H9 (cell line): ENCODE data around the gene PXK. TPM values are rescaled to one million over a fixed set of nuclear protein-coding genes. Genes with fewer than 3 reads are reported as not detected.

Experiments
- DNase-seq: peaks from one replicate; pipeline ENCODE4 v3.0.0-alpha.2; 2017
- H2AFZ ChIP-seq: one replicate; pipeline ENCODE4 v1.6.1; 2013; ENCODE audit warnings: mild to moderate bottlenecking, low read length, control low read depth, moderate library complexity
- H2AK5ac ChIP-seq: 2 replicates; pipeline ENCODE4 v1.6.1; 2013; ENCODE audit warnings: low read length, control low read depth, mixed read lengths; ENCODE audit not compliant: insufficient read length
- H2BK120ac ChIP-seq: one replicate; pipeline ENCODE4 v1.6.1; 2013; ENCODE audit warnings: low read depth, mild to moderate bottlenecking, low read length, control low read depth, inconsistent platforms; ENCODE audit not compliant: poor library complexity, severe bottlenecking
- H2BK12ac ChIP-seq: 2 replicates; pipeline ENCODE4 v1.6.1; 2013; ENCODE audit warnings: low read length, control low read depth, mixed read lengths, low read depth; ENCODE audit not compliant: insufficient read length
- H2BK15ac ChIP-seq: 2 replicates; pipeline ENCODE4 v1.6.1; 2013; ENCODE audit warnings: low read depth, low read length, control low read depth
- H2BK20ac ChIP-seq: one replicate; pipeline ENCODE4 v1.6.1; 2013; ENCODE audit warnings: low read depth, mild to moderate bottlenecking, low read length, control low read depth, inconsistent platforms; ENCODE audit not compliant: poor library complexity, severe bottlenecking
- H2BK5ac ChIP-seq: 2 replicates; pipeline ENCODE4 v1.6.1; 2013; ENCODE audit warnings: low read length, control low read depth, mixed read lengths; ENCODE audit not compliant: insufficient read length
- H3K14ac ChIP-seq: 2 replicates; pipeline ENCODE4 v1.6.1; 2013; ENCODE audit warnings: low read length, control low read depth; ENCODE audit not compliant: insufficient read depth
- H3K18ac ChIP-seq: 2 replicates; pipeline ENCODE4 v1.6.1; 2013; ENCODE audit warnings: low read depth, mild to moderate bottlenecking, mixed read lengths, low read length, control low read depth; ENCODE audit not compliant: insufficient read length
- H3K23ac ChIP-seq: 2 replicates; pipeline ENCODE4 v1.6.1; 2013; ENCODE audit warnings: low read length, control low read depth, mixed read lengths, low read depth; ENCODE audit not compliant: insufficient read length
- H3K23me2 ChIP-seq: 2 replicates; pipeline ENCODE4 v1.6.1; 2013; ENCODE audit warnings: low read depth, mild to moderate bottlenecking, mixed read lengths, low read length, control low read depth; ENCODE audit not compliant: insufficient read length, poor library complexity, severe bottlenecking
- H3K27ac ChIP-seq: 2 replicates; pipeline ENCODE4 v1.5.1; 2013; ENCODE audit warnings: low read length, control low read depth, mixed read lengths, low read depth; ENCODE audit not compliant: insufficient read length
- H3K27me3 ChIP-seq: 2 replicates; pipeline ENCODE4 v1.6.1; 2013; ENCODE audit warnings: low read length, control low read depth, inconsistent platforms; ENCODE audit not compliant: insufficient read depth
- H3K4ac ChIP-seq: 2 replicates; pipeline ENCODE4 v1.6.1; 2013; ENCODE audit warnings: low read depth, mild to moderate bottlenecking, control low read depth, inconsistent platforms, low read length, moderate library complexity
- H3K4me1 ChIP-seq: 2 replicates; pipeline ENCODE4 v1.6.1; 2013; ENCODE audit warnings: low read length, control low read depth, inconsistent platforms; ENCODE audit not compliant: insufficient read depth
- H3K4me2 ChIP-seq: 2 replicates; pipeline ENCODE4 v1.6.1; 2013; ENCODE audit warnings: low read length, control low read depth, mixed read lengths; ENCODE audit not compliant: insufficient read length, insufficient read depth
- H3K56ac ChIP-seq: 2 replicates; pipeline ENCODE4 v1.6.1; 2013; ENCODE audit warnings: low read depth, mild to moderate bottlenecking, mixed read lengths, low read length, control low read depth; ENCODE audit not compliant: insufficient read length
- H3K79me1 ChIP-seq: 2 replicates; pipeline ENCODE4 v1.6.1; 2013; ENCODE audit warnings: low read depth, mild to moderate bottlenecking, moderate library complexity, low read length, control low read depth, inconsistent platforms; ENCODE audit not compliant: insufficient read depth, poor library complexity, severe bottlenecking
- H3K79me2 ChIP-seq: 2 replicates; pipeline ENCODE4 v1.6.1; 2013; ENCODE audit warnings: low read length, control low read depth, inconsistent platforms; ENCODE audit not compliant: insufficient read depth
- H3K9ac ChIP-seq: 2 replicates; pipeline ENCODE4 v1.6.1; 2013; ENCODE audit warnings: low read length, control low read depth, mixed read lengths; ENCODE audit not compliant: insufficient read length; ENCODE audit errors: extremely low read depth
- H3K9me3 ChIP-seq: one replicate; pipeline ENCODE4 v1.6.1; 2013; ENCODE audit warnings: low read depth, low read length, inconsistent platforms; ENCODE audit not compliant: control insufficient read depth
- H3T11ph ChIP-seq: one replicate; pipeline ENCODE4 v1.6.1; 2013; ENCODE audit warnings: mild to moderate bottlenecking, low read length, control low read depth, inconsistent platforms
- H4K20me1 ChIP-seq: one replicate; pipeline ENCODE4 v1.6.1; 2013; ENCODE audit not compliant: control insufficient read depth, insufficient read length, insufficient read depth
- H4K5ac ChIP-seq: 2 replicates; pipeline ENCODE4 v1.6.1; 2013; ENCODE audit warnings: low read depth, mild to moderate bottlenecking, mixed read lengths, low read length, control low read depth; ENCODE audit not compliant: insufficient read length
- H4K8ac ChIP-seq: replicated peaks from 2 replicates; pipeline ENCODE4 v1.6.1; 2013; ENCODE audit warnings: low read length, control low read depth, mixed read lengths, low read depth; ENCODE audit not compliant: insufficient read length
- H4K91ac ChIP-seq: 2 replicates; pipeline ENCODE4 v1.6.1; 2013; ENCODE audit warnings: low read depth, mild to moderate bottlenecking, moderate library complexity, mixed read lengths, low read length, control low read depth; ENCODE audit not compliant: insufficient read length
- H3K27ac Mint-ChIP-seq, 3 experiments: 2 replicates in 2 of 3; 3 replicates in 1 of 3; pipeline ENCODE4 v1.8.0; 2020 to 2021; ENCODE audit warnings: mixed read lengths in 3 of 3, mild to moderate bottlenecking in 1 of 3, moderate library complexity in 1 of 3
- H3K27me3 Mint-ChIP-seq: 2 replicates; pipeline ENCODE4 v1.8.0; 2021; ENCODE audit warnings: low read depth, mild to moderate bottlenecking, moderate library complexity, mixed read lengths
- H3K36me3 Mint-ChIP-seq, 3 experiments: 2 replicates in 2 of 3; 3 replicates in 1 of 3; pipeline ENCODE4 v1.8.0; 2020 to 2021; ENCODE audit warnings: low read depth in 3 of 3, mixed read lengths in 3 of 3; ENCODE audit not compliant: insufficient read depth in 1 of 3
- H3K4me1 Mint-ChIP-seq, 2 experiments: 2 replicates each; pipeline ENCODE4 v1.8.0; 2020; ENCODE audit warnings: mixed read lengths in 2 of 2
- H3K4me3 Mint-ChIP-seq, 2 experiments: 2 replicates in 1 of 2; 3 replicates in 1 of 2; pipeline ENCODE4 v1.8.0; 2020 to 2021; ENCODE audit warnings: mild to moderate bottlenecking in 2 of 2, mixed read lengths in 2 of 2, moderate library complexity in 1 of 2
- H3K9me3 Mint-ChIP-seq, 2 experiments: 2 replicates in 1 of 2; 3 replicates in 1 of 2; pipeline ENCODE4 v1.8.0; 2020; ENCODE audit warnings: mild to moderate bottlenecking in 2 of 2, mixed read lengths in 2 of 2, moderate library complexity in 1 of 2
- WGBS: extraction: QIAGEN DNeasy Blood & Tissue Kit; methylation state at CpG from one replicate; pipeline ENCODE4 v1.1.7; 2013; ENCODE audit warnings: missing lambda C conversion rate, low lambda C conversion rate, mixed read lengths; ENCODE audit not compliant: insufficient read length; ENCODE audit errors: extremely low coverage; 5-methylcytosine and 5-hydroxymethylcytosine counted together
- total RNA-seq: library from RNA; stranded (reverse); gene quantifications from 2 replicates; pipeline ENCODE4 v1.2.1, GENCODE V29; 2021
- TF ChIP-seq, protein P1 (sequence below): fragments of 200-600 bp; sonication (generic); conservative IDR thresholded peaks from 3 replicates; pipeline ENCODE4 v1.8.0; 2021; ENCODE audit warnings: antibody characterized with exemption, mild to moderate bottlenecking

The PXK gene
- total RNA-seq, 1 experiment from 2014 or later = 3.3 TPM

DNA sequence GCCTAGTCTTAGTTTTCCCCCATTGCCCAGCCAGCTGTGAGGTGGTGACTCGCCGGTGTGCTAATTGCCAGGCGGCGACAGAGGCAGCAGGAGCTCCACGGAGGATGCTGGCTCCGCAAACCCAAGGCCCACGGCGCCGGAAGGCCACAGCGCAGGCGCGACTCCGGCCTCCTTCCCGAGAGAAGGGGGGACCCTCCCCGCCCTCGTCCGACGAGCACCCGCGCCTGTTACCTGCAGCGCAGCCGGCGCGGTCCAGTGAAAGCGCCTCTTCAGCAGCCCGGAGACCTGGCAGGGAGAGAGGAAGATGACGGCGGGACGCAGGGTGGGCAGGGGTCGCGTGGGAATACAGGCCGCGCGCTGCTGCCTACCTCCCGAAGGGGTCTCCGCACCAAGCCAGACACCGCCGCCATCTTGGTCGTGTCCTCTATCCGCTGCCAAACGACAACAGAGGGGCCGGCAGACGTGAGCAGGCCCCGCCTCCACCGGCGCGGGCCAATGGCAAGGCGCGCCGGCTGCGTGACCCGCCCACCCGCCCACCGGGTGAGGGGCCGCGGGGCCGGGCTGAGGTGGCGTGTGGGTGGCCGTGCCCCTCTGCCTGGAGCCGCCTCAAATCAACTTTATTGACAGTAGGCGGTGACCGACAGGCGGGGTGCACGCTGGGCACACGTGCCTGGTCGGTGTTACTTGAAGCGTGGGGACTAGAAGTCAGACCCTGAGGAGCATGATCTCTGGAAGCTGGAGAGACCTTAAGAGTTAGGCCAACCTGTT, 100.9 kb downstream of the PXK start, which contains the start of gene PDHB:
Gene PDHB, minus strand, starts transcription at position 433 of the 768 bp plus-strand sequence. Its CDS starts 23 bp downstream, at position 410.
- H2AFZ ChIP-seq = no peak within 1 kb of the TSS
- H3K4ac ChIP-seq = peak within 1 kb of the TSS; percentile 37; the same call in 1 of the 2 replicates
- peak within 1 kb of the TSS; percentile 86 for H3K9ac ChIP-seq
- no peak within 1 kb of the TSS for H2BK20ac ChIP-seq
- no peak within 1 kb of the TSS for H4K8ac ChIP-seq
- H3K27me3 ChIP-seq = no peaks in the 10 kb centered on the region
- no peak within 1 kb of the TSS for H3K56ac ChIP-seq
- H3K23ac ChIP-seq = no peak within 1 kb of the TSS
- H3K27ac ChIP-seq = peak within 1 kb of the TSS; percentile 28
- peak; percentile 96 for DNase-seq
- no peak within 1 kb of the TSS for H2BK120ac ChIP-seq
- peak within 1 kb of the TSS; percentile 75 for H2BK12ac ChIP-seq
- no peaks in the 10 kb centered on the region for H3K23me2 ChIP-seq
- peak within 1 kb of the TSS; percentile 79 for H4K91ac ChIP-seq
- H3K36me3 Mint-ChIP-seq = peaks cover 34 to 35% (median 34%) of the 10 kb centered on the region in 3 experiments
- H3K27ac Mint-ChIP-seq = peak within 1 kb of the TSS; percentile 97 to 99 (median 98)
- whole genome bisulfite sequencing = no CpG with 5 or more reads among the region's 67 CpGs
- no peaks in the 10 kb centered on the region for H4K20me1 ChIP-seq
- peak within 1 kb of the TSS; percentile 97 for H3K18ac ChIP-seq
- peak within 1 kb of the TSS; percentile 92 to 96 for H3K4me3 Mint-ChIP-seq
- no peak within 1 kb of the TSS for H3T11ph ChIP-seq
- no peak within 1 kb of the TSS for H2BK15ac ChIP-seq
- peak within 1 kb of the TSS; percentile 96 for H3K14ac ChIP-seq
- H3K9me3 ChIP-seq = no peaks in the 10 kb centered on the region
- H3K27me3 Mint-ChIP-seq = no peaks in the 10 kb centered on the region; the same call in 1 of the 2 replicates
- H3K9me3 Mint-ChIP-seq = no peaks in the 10 kb centered on the region
- peak within 1 kb of the TSS; percentile 7 for H2AK5ac ChIP-seq
- peaks cover 9% of the 10 kb centered on the region; the same call in 1 of the 2 replicates for H3K4me1 ChIP-seq
- no peak within 1 kb of the TSS for H4K5ac ChIP-seq
- peaks cover 1% of the 10 kb centered on the region; the same call in 1 of the 2 replicates for H3K79me2 ChIP-seq
- no peaks in the 10 kb centered on the region for H3K79me1 ChIP-seq
- no peak within 1 kb of the TSS for H2BK5ac ChIP-seq
- TF ChIP-seq, protein P1, sequence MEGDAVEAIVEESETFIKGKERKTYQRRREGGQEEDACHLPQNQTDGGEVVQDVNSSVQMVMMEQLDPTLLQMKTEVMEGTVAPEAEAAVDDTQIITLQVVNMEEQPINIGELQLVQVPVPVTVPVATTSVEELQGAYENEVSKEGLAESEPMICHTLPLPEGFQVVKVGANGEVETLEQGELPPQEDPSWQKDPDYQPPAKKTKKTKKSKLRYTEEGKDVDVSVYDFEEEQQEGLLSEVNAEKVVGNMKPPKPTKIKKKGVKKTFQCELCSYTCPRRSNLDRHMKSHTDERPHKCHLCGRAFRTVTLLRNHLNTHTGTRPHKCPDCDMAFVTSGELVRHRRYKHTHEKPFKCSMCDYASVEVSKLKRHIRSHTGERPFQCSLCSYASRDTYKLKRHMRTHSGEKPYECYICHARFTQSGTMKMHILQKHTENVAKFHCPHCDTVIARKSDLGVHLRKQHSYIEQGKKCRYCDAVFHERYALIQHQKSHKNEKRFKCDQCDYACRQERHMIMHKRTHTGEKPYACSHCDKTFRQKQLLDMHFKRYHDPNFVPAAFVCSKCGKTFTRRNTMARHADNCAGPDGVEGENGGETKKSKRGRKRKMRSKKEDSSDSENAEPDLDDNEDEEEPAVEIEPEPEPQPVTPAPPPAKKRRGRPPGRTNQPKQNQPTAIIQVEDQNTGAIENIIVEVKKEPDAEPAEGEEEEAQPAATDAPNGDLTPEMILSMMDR = no peak
- H3K4me1 Mint-ChIP-seq = peaks cover 33 to 38% of the 10 kb centered on the region in 2 experiments
- peak within 1 kb of the TSS; percentile 63 for H3K4me2 ChIP-seq
